SK-N-SH (cell line): ENCODE data around the gene ISLR.

Experiments
- CHD2 ChIP-seq: fragments of 150-350 bp; IDR thresholded peaks from 2 replicates; pipeline ENCODE4 v1.6.1; 2018; ENCODE audit warnings: low read length; ENCODE audit not compliant: partially characterized antibody
- CTCF ChIP-seq: fragments of 200-600 bp; sonication (generic); IDR thresholded peaks from 2 replicates; pipeline ENCODE4 v1.6.1; 2017; ENCODE audit warnings: antibody characterized with exemption, mild to moderate bottlenecking, moderate library complexity
- FOSL2 ChIP-seq: IDR thresholded peaks from 2 replicates; pipeline ENCODE4 v1.4.0; 2012; ENCODE audit warnings: low read depth, mild to moderate bottlenecking, moderate library complexity, borderline replicate concordance
- FOXM1 ChIP-seq: IDR thresholded peaks from 2 replicates; pipeline ENCODE4 v1.4.0; 2012; ENCODE audit warnings: low read depth, mild to moderate bottlenecking
- IRF3 ChIP-seq: fragments of 150-350 bp; IDR thresholded peaks from 2 replicates; pipeline ENCODE4 v1.6.1; 2016; ENCODE audit warnings: mild to moderate bottlenecking, low read depth, low read length
- JUND ChIP-seq: IDR thresholded peaks from 2 replicates; pipeline ENCODE4 v1.4.0; 2012
- TAF1 ChIP-seq: IDR thresholded peaks from 2 replicates; pipeline ENCODE4 v1.6.1; 2012; ENCODE audit warnings: low read depth, mild to moderate bottlenecking, low read length, moderate library complexity, borderline replicate concordance
- YY1 ChIP-seq: IDR thresholded peaks from 2 replicates; pipeline ENCODE4 v1.4.0; 2012; ENCODE audit warnings: low read depth, mild to moderate bottlenecking

GRCh38 chr15:74130849-74131627 lies 42.5 kb upstream of the ISLR start:
- no peak for TF ChIP-seq CTCF
- no peak for TF ChIP-seq IRF3
- no peak for TF ChIP-seq CHD2
- no peak for TF ChIP-seq YY1
- TF ChIP-seq FOSL2 = no peak
- TF ChIP-seq FOXM1 = no peak
- no peak for TF ChIP-seq JUND
- TF ChIP-seq TAF1 = no peak
